Hepatic stellate cell (primary cell): ENCODE results near the gene COL25A1.
A peak's percentile ranks its signal among the peaks of the same experiment; 100 is the strongest.
"Not testable (repeated sequence)": the region's sequence is repeated elsewhere in the genome, so short reads cannot be mapped to it uniquely, and the experiment has no call there.

Experiments used
- DNase-seq: peaks from one replicate; pipeline ENCODE4 v3.0.0; 2011; ENCODE audit warnings: low spot score

COL25A1 gene

DNA sequence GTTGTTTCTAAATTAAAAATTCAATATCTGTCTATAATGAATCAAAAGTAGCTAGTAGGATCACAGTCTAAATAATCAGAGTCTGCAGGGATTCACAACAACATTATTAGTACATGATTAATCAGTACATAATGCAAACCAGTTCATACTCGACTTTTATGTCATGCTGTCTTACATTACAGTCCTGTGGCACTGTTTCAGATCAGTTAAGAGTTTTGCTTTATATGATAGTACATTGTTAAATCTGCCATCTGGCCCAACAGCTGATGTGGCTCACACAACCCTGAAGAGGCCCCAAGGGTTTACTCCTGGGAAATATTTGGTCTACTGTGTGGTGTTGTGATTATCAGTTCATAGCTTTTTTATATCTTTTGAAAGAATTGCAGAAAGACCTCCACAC, 292.5 kb downstream of the COL25A1 start:
- DNase-seq = peak; percentile 34

DNA sequence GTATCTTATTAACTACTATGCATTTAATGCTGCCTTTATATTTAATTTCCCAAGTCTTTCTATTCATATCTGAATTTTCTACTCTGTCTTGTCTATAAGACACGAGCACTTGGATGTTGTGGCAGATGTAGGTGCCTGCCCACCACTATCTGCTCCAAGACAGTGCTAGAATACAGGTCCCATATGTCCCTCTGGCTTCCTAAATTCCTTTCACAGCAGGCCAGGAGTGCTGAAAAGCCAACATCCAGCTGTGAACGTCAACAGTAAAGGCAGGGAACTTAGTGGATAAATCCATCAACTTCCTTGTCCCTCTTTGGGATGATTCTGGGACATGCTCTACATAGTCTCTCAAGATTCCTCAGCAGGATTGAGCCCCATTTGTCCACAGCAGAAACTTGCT, 294.5 kb downstream of the COL25A1 start:
- DNase-seq = no peak

DNA sequence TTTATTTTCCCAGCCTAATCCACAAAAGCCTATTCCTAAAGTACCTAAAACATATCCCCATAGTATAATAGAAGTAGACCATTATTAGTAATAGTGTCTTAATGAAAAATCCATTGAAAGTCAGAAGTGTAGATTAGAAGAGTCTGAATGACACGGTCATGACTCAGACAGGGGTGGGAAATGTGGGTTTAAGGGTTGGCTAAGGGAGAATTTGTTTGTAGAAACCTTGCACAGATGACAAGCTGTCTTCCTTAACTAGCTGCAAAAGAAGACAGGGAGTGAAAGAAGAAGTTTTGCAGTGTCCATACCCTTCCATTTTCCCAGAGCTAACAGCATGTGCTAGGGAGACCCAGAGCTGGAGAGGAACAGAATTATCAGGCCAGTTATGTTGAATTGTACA, 296.9 kb downstream of the COL25A1 start:
- peak; percentile 19 for DNase-seq

DNA sequence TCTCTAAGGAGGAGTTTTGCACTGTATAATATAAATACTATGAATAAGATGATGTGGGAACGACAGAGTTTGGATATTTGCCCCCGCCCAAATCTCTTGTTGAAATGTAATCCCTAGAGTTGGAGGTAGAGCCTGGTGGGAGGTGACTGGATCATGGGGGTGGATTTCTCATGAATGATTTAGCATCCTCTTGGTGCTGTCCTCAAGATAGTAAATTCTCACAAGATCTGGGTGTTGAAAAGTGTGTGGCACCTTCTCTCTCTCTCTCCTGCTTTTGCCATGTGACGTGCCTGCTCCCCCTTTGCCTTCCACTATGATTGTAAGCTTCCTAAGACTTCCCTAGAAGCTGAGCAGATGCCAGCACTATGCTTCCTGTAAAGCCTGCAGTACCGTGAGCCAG, 298.0 kb downstream of the COL25A1 start:
- DNase-seq = no peak

DNA sequence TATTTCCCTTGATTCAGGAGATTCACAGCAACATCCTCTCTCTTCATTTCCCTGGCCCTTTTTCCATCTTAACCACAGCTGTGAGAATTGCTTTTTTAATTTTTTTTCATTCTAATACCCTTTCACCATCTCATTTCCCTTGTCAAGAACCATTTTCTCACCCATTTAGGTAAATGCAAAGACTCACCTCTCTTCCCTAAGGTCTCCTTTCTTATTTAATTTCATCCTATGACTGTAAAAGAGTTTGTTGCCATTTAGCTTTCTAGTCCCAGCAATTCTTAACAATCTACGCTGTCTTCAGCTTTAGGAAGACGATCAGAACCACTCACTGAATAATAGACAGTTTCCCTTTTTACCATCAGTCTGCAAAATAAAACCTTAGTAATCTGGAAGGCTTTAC, 298.5 kb downstream of the COL25A1 start:
- no peak for DNase-seq

DNA sequence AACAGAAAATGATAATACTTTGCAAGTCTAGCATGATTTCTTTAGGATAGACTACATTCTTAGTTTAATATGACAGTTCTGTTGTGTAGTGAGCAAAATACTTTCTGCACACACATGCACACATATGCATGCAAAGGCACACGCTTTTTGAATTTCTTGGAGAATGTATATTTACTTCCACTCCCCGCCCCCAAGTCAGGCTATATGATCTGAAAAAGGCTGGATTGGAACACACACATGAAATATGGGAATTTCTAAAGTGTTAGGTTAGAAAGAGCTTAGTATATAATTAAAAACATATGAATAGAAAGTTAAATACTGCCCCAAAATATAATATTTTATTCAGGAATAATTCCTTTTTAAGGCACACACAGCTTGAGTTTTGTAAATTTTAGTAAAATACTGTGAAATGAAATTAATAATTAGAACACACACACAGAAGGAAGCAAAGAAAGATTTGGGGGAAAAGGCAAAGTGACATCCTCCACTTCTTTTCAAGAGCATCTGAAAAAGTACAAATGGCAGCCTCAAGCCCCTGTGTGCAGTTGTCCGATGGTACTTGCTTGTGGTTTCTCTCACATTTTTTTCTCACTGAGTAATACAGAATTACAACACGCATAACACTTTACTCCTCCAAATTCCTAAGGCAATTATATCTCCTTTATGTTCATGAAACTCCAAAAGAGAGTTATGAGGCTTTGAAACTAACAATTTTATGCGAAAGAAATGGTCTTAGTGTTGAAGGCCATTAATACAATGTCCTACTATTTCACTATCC, 310.7 kb downstream of the COL25A1 start:
- DNase-seq = peak; percentile 51

DNA sequence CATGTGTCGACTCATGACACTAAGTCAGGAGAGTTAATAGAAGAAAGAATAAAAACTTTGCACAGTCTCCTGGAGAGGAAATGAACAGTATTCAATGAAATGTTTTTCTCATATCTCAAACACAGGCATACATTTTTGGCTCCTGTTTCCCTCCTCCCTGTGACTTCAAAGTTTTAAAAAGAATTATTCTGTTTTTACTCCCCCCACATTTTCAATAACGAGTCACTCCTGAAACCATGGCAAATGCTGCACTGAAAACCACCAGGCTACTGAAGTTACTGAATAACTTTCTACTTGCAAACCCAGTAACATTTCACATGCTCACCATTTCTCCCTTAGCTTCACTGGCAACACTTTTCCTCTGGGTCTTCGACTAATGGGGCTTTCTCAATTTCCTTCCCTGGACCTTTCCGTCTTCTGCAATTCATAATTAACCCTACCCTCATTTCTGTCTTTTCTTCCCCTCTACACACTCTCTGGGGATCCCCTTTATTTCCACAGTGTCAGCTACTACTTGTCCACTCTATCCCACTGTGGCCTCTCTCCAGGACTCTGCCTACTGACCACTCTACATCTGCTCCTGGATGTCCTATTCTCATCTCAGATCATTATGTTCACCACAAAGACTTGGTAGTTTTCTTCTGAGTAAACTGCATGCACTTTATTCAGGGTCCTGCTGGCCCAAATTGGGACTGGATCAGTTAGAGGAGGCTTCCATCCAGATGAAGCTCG, 313.8 kb downstream of the COL25A1 start:
- DNase-seq = no peak

DNA sequence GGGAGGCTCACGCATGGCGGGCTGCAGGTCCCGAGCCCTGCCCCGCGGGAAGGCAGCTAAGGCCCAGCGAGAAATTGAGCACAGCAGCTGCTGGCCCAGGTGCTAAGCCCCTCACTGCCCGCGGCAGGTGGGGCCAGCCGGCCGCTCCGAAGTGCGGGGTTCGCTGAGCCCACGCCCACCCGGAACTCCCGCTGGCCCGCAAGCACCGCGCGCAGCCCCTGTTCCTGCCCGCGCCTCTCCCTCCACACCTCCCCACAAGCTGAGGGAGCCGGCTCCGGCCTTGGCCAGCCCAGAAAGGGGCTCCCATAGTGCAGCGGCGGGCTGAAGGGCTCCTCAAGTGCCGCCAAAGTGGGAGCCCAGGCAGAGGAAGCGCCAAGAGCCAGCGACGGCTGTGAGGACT, 318.0 kb downstream of the COL25A1 start:
- DNase-seq = not testable (repeated sequence)

DNA sequence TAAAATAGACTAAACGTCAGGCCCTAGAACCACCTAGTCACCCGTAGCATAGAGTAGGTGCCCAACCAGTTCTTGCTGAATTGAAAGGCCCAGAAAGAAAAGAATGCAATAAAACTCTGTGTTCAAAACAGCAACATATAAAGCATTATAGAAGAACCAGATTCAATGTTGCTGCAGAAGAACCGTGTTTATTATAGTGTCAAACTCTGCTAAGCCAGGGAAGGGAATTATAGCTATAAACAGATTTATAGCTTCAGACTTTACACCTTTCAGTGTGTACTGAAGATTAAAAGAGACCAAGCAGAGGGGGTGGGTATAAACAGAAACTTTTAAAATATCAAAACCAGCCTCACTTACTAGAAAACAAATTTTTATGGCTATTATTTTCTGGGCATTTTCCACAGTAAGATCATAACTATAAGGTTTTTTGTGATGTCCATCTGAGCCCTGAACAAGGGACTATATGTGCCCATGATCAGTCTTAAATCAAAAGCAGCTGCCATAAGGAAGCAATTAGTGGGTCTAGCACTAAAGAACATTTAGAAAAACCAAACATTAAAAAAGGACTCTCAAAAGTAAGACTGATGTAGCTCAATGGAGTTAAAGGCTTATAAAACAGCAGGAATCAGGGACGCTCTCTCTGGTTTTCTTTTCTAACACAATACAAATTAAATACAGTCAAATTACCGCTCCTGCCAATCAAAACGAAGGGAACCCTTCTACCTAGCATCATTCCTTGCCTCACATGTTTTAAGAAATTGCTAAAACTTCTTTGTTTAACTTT, 319.9 kb downstream of the COL25A1 start:
- no peak for DNase-seq

DNA sequence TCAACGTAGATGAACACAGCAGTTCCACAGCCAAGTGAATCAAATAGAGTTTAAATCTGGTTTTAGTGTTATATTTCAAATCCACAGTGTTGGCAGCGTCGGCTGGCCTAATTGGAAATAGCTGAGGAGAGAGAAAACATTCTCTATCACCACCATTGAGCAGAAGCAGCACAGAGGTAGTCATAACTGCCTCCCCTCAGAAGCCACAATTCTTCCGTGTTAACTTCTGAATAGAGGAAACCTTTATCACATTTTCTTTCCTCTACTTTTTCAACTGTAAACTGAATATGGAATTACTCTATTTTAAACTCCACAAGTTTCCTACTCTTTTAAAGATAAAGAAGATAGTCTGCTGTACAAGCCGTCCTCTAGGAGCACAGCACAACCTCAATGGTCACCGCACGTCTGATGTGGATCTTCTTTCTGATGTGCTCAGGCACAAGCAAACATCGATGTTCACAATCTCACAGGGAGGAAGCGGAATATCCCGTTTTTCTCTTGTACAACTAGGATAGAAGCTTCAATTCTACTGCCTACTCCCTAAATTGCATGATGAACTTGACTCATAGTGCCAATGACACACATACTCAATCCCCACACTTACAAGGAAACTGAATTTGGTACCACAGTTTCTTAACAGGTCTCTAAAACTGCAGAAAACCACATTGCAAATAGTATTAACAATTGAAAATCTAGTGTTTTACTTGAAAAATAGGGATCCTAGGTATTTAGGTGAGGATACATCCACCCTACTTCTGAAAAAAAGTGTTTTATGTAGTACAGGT, 321.8 kb downstream of the COL25A1 start:
- DNase-seq = no peak

DNA sequence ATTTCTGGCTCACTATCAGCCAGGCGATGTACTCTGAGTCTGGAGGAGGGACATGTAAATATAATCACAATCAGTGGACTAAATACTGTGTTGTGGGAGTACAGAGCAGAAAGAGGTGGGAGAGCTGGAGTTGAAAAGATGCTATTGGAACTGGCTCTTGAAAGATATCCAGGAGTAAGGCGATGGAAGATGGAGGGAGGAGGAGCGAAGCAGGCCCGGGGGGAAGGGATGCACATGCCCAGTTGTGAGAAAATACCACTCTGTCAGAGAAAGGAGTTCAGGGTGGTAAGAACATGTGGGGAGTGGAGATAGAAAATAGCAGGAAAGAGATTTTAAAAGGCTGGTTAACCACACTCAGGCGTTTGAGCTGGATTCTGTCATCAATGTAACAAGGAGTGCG, 322.7 kb downstream of the COL25A1 start:
- DNase-seq = no peak

DNA sequence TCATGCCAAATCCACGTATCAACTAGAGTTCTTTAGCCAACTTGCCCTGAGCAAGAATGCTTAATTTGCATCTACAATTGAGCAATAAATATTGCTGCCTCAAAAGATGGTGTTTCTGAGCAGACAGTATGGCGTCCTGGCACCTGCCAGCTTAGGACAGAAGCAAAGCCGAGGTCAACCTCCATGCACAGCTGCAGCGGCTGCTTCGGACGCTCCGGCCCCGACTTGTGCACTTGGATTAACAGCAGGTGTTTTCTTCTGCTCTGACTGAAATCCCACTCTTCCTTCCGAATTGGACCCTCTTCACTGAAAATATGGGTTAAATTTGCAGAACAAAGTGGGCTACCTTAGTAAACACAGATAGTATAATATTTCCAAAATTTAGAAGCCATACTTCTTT, 324.4 kb downstream of the COL25A1 start:
- no peak for DNase-seq

DNA sequence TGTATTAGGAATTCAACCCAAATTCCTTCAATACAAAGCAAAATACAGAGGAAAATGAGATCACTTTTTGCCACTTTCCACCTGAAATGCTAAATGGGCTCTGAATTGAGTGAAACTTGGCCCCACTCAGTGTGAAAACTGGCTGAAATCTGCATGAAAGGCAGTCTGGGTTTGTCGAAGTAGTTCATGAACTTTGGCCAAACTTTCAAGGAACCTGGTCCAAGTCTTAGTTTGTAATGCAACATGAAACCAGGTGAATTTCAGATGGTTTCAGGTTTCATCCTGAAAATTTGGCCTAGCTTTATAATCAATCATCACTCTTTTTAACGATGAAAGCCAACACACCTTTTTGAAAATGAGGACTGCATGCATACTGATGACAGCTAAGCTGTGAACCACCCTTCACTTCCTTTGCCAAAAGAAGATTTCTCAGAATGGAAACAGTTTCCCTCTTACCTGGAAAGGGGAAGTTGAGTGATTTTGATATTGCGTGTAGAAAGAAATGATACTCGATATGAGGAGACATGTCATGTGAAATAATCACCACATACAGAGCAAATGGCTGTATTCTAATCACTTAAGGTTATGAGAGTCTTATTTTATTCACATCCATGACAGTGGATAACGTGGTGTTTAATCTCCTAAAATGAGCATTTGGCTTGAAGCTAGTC, 329.7 kb downstream of the COL25A1 start:
- no peak for DNase-seq

DNA sequence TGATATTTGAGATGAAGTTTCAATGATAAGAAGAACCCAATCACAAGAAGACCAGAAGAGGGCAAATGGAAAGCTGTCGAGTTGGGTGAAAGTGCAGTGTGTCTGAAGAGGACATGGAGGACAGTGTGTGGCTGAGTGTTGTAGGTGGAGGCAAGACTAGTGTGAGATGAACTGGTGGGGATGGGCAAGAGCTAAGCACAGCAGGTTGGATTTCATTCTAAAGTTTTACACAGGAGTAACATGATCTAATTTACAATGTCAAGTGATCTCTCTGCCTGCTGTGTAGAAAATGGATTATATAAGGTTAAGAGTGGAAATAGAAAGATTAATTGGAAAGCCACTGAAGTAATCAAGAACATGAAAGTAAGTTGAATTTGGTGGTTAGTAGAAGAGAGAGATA, 331.0 kb downstream of the COL25A1 start:
- DNase-seq = no peak

DNA sequence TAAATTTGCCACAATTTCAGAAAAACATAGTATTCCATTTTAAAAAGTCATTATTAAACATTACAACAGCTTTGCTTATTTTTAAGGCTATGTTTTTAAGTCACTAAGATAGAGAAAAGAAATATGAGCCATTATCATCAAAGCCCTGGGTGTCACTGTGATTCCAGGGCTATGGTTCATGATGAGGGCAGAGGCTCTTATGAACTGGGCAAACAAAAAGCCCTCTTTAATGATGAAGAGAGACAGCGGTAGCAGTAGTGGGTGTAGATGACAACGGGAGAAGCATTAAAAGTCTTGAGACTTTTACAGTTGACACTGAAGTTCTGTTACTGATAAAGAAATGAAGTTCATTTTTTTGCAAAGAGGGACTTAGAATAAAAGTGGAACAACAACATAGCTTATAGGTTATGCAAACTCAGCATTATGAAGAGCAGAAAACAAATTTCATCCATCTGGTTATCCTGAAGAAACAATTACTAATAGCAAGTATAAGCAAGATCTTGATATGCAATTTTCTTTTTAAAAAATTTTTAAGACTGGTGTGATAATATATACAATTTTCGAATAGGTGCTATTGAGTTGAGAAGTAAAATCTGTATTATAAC, 336.9 kb downstream of the COL25A1 start:
- DNase-seq = no peak

DNA sequence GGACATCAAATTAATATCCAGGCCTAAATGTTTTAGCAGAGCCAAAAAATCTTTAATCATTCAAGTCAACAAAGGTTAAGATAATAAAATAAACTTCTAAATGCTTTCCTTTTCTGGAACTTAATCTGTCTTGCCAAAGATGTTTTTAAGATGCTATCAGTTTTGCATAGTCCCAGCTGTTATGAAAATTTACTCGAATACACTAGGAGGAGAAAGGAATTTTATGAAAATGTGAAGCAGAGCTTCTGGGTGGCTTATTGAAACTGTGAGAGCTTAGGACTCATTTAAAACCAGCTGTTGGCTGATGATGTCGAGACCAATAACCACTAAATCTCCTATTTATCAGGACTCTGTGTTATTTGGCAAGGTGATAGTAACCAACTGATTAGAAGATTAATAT, 337.4 kb downstream of the COL25A1 start:
- DNase-seq = no peak

DNA sequence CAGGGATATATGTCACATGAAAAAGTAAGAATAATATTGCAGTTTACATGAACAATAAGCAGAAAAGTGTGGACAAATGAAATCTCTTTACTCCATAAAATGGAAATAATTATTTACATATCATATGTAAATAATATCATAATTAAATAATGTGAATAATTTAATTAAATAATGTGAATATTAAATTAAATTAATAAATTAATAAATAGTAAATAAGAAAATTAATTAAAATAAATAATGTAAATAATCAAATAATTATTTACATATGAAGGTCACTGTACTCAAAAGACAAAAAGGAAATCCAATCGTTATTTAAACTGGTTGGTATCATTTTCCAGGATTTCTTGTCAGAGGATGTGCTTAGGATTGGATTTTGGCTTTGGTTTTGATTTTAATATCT, 338.5 kb downstream of the COL25A1 start:
- no peak for DNase-seq

DNA sequence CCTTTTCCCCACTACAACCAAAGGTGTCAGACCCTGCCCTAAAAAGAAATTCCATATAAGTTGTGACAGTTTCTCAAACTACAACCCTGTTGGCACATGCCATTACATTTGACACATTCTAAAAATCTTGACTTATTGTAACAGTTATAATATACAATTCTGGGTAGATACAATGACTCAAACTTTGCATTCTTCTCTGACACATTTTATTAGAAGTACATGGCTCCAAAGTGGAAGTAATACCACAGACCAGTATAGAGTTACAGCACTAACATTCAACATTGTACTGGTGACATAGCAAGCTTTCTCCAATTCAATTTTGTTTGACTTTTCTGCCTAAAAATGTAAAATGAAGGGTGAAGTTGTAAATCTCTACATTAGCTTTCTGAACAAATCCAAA, 343.0 kb downstream of the COL25A1 start:
- no peak for DNase-seq

DNA sequence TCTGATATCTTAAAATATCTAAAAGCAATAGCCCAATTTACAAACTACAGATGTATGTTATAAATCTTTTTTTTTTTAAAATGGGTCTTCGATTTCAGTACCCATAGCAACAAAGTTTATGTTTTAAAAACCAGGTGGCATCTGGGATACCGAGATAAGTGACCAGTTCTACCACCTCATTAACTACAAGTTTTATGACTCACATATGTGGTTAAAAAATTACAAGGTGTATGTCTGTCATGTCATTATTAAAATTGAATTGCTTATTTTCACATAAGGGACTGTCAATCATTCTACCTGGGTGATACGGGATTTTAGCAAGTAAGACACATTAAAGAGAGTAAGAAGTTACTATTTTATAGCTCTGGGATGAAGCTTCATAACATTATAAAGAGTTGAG, 347.6 kb downstream of the COL25A1 start:
- DNase-seq = no peak

DNA sequence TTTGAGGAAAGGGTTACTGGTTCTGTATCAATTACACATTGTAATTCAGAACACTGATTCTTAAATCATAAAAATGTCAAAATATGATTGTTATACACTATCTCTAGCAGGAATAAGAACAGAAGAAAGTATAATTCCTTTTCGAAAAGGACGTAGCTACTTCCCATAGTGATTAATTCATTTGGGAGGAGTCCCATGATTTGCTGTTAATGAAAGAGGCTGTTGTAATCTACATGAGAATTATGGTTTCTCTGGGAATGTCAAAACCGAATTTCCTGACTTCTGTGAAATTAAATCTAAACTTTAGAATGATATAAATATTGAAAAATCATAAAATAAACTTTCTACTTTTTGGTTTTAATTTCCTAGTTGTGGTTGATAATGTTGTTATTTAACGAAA, 348.5 kb downstream of the COL25A1 start:
- DNase-seq = no peak
